Ovary (tissue), 9 donors: ENCODE results near the gene SPEG. TPM values are rescaled to one million over a fixed set of nuclear protein-coding genes. Genes with fewer than 3 reads are reported as not detected.

Experiments used
- DNase-seq, 5 donors: peaks; one replicate each; pipeline ENCODE4 v3.0.0-alpha.2; 2019 to 2020
- H3K27ac ChIP-seq, 2 donors: fragments of 200-600 bp; one replicate each; pipeline versions ENCODE4 v1.5.1 to v1.8.0; 2019 to 2022
- H3K27me3 ChIP-seq: fragments of 200-600 bp; one replicate; pipeline ENCODE4 v1.8.0; 2022
- H3K36me3 ChIP-seq: fragments of 200-600 bp; sonication (generic); one replicate; pipeline ENCODE4 v1.5.1; 2019
- H3K4me1 ChIP-seq: one replicate; pipeline ENCODE4 v1.8.1; 2013; ENCODE audit warnings: mild to moderate bottlenecking, moderate library complexity; ENCODE audit not compliant: insufficient read depth
- H3K4me3 ChIP-seq: fragments of 200-600 bp; sonication (generic); one replicate; pipeline ENCODE4 v1.5.1; 2017
- H3K9me3 ChIP-seq, 2 donors: fragments of 200-600 bp in 1 of 2; sonication (generic) in 1 of 2; one replicate each; pipeline versions ENCODE4 v1.5.1 to v1.8.1; 2013 to 2019; ENCODE audit warnings: mild to moderate bottlenecking in 1 of 2, moderate library complexity in 1 of 2
- EP300 ChIP-seq: sonication (generic); formaldehyde crosslinking; IDR thresholded peaks from one replicate; pipeline ENCODE4 v1.6.1; 2017; ENCODE audit warnings: antibody characterized with exemption
- POLR2A ChIP-seq: fragments of 450-650 bp; IDR thresholded peaks from one replicate; pipeline ENCODE4 v1.6.1; 2017; ENCODE audit warnings: antibody characterized with exemption, mild to moderate bottlenecking, moderate library complexity
- WGBS, 3 donors: extraction: QIAGEN DNeasy Blood & Tissue Kit in 1 of 3; methylation state at CpG; one replicate each; pipeline versions ENCODE4 v1.1.5 to v1.1.7; 2013 to 2017; 5-methylcytosine and 5-hydroxymethylcytosine counted together
- intact Hi-C, 4 donors: fragments of 100-400 bp; cut with DNase I; formaldehyde crosslinking; loops; one replicate each; pipeline versions ENCODE4 v1.11.0 to v1.15.1; 2022 to 2023
- polyA plus RNA-seq, 2 donors: library from polyadenylated mRNA; stranded (reverse); fragments of 200-250 nt in 1 of 2; fragments of 350-450 nt in 1 of 2; fragmentation: Illumina TruSeq in 1 of 2; extraction: RNeasy Lipid Tissue Mini Kit (QIAGEN cat#74804) in 1 of 2; gene quantifications; one replicate each; pipeline ENCODE4 v1.2.3, GENCODE V29; 2013 to 2014
- total RNA-seq, 7 donors: library from RNA; depleted of rRNA in 2 of 7; stranded (reverse); fragments of >200 nt in 2 of 7; fragmentation: NEBNext Ultra II Directional in 3 of 7; extraction: Animal tissue kit (Norgen Biotek cat#: 25700) in 3 of 7; gene quantifications; one replicate each; pipeline versions ENCODE4 v1.1.0 to v1.2.4, GENCODE V29; 2016 to 2023
- TF ChIP-seq, protein P1 (sequence below), 3 donors: fragments of 450-650 bp in 2 of 3; fragments of 200-600 bp in 1 of 3; IDR thresholded peaks; one replicate each; pipeline versions ENCODE4 v1.5.1 to v1.8.0; 2016 to 2022; ENCODE audit warnings: antibody characterized with exemption in 3 of 3, mild to moderate bottlenecking in 1 of 3
- donor health status: DM: no; HTN: no; CAD: no; lungs with moderate emphysema.
- donor health status: DM: no; HTN: no; CAD: no.
- donor health status: Bipolar disorder and iron deficiency.
- donor health status: DM: yes; HTN: yes; CAD: no.
- donor health status: DM: no; HTN: no; CAD: no.
- donor health status: DM: yes; HTN: yes; CAD: no.

Gene SPEG
- total and polyA plus RNA-seq, 9 donors, result 9.9 to 79.7 (median 29.6) TPM

DNA sequence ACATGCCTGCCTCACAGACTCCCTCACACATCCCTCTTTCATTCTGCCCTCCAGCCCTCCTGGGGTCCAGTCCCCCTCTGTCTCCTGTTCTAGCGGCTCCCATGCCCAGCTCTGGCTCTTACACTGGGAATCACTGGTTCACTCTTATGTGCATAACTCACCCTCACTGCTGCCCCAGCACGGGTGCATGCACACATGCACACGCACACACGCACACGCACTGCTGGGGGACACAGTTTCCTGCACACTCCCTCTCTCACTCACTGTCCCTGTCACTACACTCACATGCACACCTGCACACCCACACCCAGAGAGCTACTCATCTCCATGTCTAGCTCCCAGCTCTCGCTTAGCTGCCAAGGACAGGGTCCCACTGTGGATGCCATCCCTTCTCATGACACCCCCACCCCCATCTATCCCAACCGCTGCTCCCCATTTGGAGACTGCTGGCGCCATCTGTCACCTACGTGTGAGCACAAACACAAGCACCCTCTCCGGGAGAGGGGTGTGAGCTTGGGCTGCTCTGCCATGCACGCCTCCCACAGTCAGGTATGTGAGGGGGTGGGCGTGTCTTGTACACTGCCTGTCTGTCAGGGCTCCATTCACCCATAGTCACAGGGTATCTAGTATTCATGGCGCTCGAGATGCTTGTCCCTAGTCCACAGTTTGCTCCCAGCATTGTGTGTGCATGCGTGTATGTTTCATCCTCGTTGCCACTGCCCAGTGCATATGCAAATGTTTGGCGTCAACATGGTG, 81.4 kb downstream of the SPEG start:
- Histone ChIP-seq H3K27ac (no peak overlapping the region), H3K9me3 (no peaks in the 10 kb centered on the region), H3K27me3 (no peaks in the 10 kb centered on the region), H3K4me3 (no peak overlapping the region), H3K4me1 (no peaks in the 10 kb centered on the region), H3K36me3 (no peaks in the 10 kb centered on the region)
- intact Hi-C loops, result no loop called here
- no peak for DNase-seq
- 69 to 75% (median 69%) methylated on average over 17 of the region's 17 CpGs for WGBS, 3 donors
- TF ChIP-seq POLR2A, result no peak

DNA sequence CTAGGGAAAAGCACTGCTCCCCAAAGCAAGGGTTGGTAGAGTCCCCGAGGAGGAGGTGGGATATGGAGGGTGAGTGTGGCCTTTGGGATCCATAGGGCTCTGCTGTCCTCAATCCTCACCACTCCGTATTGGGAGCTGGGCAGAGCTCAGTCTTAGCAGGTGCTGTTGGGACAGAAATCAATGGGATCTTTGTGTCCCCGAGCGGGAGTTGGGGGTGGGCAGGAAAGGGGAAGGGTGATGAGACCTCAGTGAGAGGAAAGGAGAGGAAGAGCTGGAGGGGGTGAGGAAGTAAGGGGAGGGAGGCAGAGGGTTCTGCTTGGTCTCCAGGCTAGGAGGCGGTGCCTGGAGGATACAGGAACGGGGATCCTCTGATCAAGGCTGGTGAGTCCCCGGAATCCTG, 82.2 kb downstream of the SPEG start:
- H3K4me1 ChIP-seq, result no peaks in the 10 kb centered on the region
- intact Hi-C loops, result no loop called here
- no peak for TF ChIP-seq POLR2A
- TF ChIP-seq, protein P1, sequence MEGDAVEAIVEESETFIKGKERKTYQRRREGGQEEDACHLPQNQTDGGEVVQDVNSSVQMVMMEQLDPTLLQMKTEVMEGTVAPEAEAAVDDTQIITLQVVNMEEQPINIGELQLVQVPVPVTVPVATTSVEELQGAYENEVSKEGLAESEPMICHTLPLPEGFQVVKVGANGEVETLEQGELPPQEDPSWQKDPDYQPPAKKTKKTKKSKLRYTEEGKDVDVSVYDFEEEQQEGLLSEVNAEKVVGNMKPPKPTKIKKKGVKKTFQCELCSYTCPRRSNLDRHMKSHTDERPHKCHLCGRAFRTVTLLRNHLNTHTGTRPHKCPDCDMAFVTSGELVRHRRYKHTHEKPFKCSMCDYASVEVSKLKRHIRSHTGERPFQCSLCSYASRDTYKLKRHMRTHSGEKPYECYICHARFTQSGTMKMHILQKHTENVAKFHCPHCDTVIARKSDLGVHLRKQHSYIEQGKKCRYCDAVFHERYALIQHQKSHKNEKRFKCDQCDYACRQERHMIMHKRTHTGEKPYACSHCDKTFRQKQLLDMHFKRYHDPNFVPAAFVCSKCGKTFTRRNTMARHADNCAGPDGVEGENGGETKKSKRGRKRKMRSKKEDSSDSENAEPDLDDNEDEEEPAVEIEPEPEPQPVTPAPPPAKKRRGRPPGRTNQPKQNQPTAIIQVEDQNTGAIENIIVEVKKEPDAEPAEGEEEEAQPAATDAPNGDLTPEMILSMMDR (IDR thresholded peaks at IDR 0.05), result no peak
- no peak for TF ChIP-seq EP300
- no peak overlapping the region for H3K27ac ChIP-seq
- H3K9me3 ChIP-seq, result no peaks in the 10 kb centered on the region
- 78% methylated on average over 7 of the region's 7 CpGs for WGBS, 3 donors
- no peak for DNase-seq
- H3K27me3 ChIP-seq, result no peaks in the 10 kb centered on the region
- no peak overlapping the region for H3K4me3 ChIP-seq
- H3K36me3 ChIP-seq, result no peaks in the 10 kb centered on the region

- Histone ChIP-seq H3K36me3 (no peaks in the 10 kb centered on the region), H3K27ac (no peak overlapping the region), H3K9me3 (no peaks in the 10 kb centered on the region), H3K4me3 (no peak overlapping the region), H3K4me1 (no peaks in the 10 kb centered on the region), H3K27me3 (no peaks in the 10 kb centered on the region)
- TF ChIP-seq, protein P1 (IDR thresholded peaks at IDR 0.05), result no peak
- no peak for TF ChIP-seq POLR2A
- TF ChIP-seq EP300, result no peak
- no peak for DNase-seq
- 61 to 66% (median 65%) methylated on average over 10 of the region's 10 CpGs for whole genome bisulfite sequencing, 3 donors
- intact Hi-C loops, result no loop called here
These were observed 83.5 kb downstream of the SPEG start for GRCh38 chr2:219517954-219518778.

GRCh38 chr2:219519526-219519916, 84.9 kb downstream of the SPEG start:
- H3K4me1 ChIP-seq, result no peaks in the 10 kb centered on the region
- no peak for TF ChIP-seq POLR2A
- TF ChIP-seq EP300, result no peak
- TF ChIP-seq, protein P1 (IDR thresholded peaks at IDR 0.05), result no peak
- H3K27ac ChIP-seq, result no peak overlapping the region
- no peaks in the 10 kb centered on the region for H3K9me3 ChIP-seq
- intact Hi-C loops, result no loop called here
- DNase-seq, result no peak
- no peak overlapping the region for H3K4me3 ChIP-seq
- H3K36me3 ChIP-seq, result no peaks in the 10 kb centered on the region
- 92 to 93% (median 92%) methylated on average over 9 of the region's 9 CpGs for WGBS, 3 donors
- H3K27me3 ChIP-seq, result no peaks in the 10 kb centered on the region
